ENCODE data around the gene VWC2. TPM values are rescaled to one million over a fixed set of nuclear protein-coding genes. Genes with fewer than 3 reads are reported as not detected.
A peak's percentile ranks its signal among the peaks of the same experiment; 100 is the strongest.

Gene VWC2
- total and polyA plus RNA-seq, 10 of the 15 experiments (the other 5 are each of a cell fraction or from before 2014, with no cell fraction given), result 0.01 to 0.06 (median 0.03) TPM; not detected in 7

GRCh38 chr7:49791088-49791741 lies 17.8 kb downstream of the VWC2 start:
- ATAC-seq, result peak; percentile 95
- TF ChIP-seq SMARCA5 (IDR thresholded peaks at IDR 0.05) (no peak), RAD21 (IDR thresholded peaks at IDR 0.05; ENCODE audit: insufficient read depth, low read depth, low read length) (peak; percentile 91), CBFB (IDR thresholded peaks at IDR 0.05; ENCODE audit: low read depth) (no peak), MEF2A (IDR thresholded peaks at IDR 0.05; ENCODE audit: insufficient read depth, low read depth, low read length) (no peak), MEF2B (IDR thresholded peaks at IDR 0.05; ENCODE audit: partially characterized antibody, poor library complexity, severe bottlenecking) (no peak), JUNB (IDR thresholded peaks at IDR 0.05) (no peak), SP1 (IDR thresholded peaks at IDR 0.05; ENCODE audit: low read depth, low read length) (no peak), ZNF592 (IDR thresholded peaks at IDR 0.05) (no peak), SIX5 (IDR thresholded peaks at IDR 0.05; ENCODE audit: low read depth, low read length, severe bottlenecking) (no peak), CTCF (IDR thresholded peaks at IDR 0.05 in 2 of 3, conservative IDR thresholded peaks at IDR 0.05 in 1 of 3; ENCODE audit: control insufficient read depth in 2 of 3, extremely low read depth in 1 of 3, insufficient read depth in 1 of 3, low read depth in 3 of 3, low read length in 3 of 3) (peak; percentile 62 to 85 (median 70)), SMC3 (IDR thresholded peaks at IDR 0.05; ENCODE audit: borderline replicate concordance, low read length) (peak; percentile 93), ETV6 (conservative IDR thresholded peaks at IDR 0.05 in 1 of 2, IDR thresholded peaks at IDR 0.05 in 1 of 2; ENCODE audit: borderline replicate concordance in 1 of 2, low read depth in 1 of 2) (no peak), NFYB (IDR thresholded peaks at IDR 0.05; ENCODE audit: insufficient read depth, low read depth, low read length) (no peak), ZZZ3 (IDR thresholded peaks at IDR 0.05; ENCODE audit: control insufficient read depth, insufficient read length, low read depth) (no peak), IRF4 (IDR thresholded peaks at IDR 0.05; ENCODE audit: low read depth, low read length) (0 out of 2 replicates have a peak, but pooled peaks have one; percentile 39), DPF2 (IDR thresholded peaks at IDR 0.05) (no peak), GATAD2B (conservative IDR thresholded peaks at IDR 0.05; ENCODE audit: low read depth) (no peak), YY1 (IDR thresholded peaks at IDR 0.05; ENCODE audit: low read depth, low read length) (peak; percentile 51)

More at GRCh38 chr7:49791088-49791741, 17.8 kb downstream of the VWC2 start:
- Histone ChIP-seq H3K9ac (ENCODE audit: control insufficient read depth, insufficient read depth, low read length) (no peak overlapping the region), H4K20me1 (ENCODE audit: control insufficient read depth, insufficient read depth) (no peaks in the 10 kb centered on the region), H3K36me3 (ENCODE audit: control insufficient read depth in 2 of 2, insufficient read depth in 2 of 2, low read length in 1 of 2) (no peaks in the 10 kb centered on the region), H3K4me1 (ENCODE audit: control insufficient read depth, insufficient read depth, low read length) (no peaks in the 10 kb centered on the region), H3K27ac (ENCODE audit: control insufficient read depth, insufficient read depth) (no peak overlapping the region), H3K79me2 (ENCODE audit: control insufficient read depth, insufficient read depth, low read length) (no peaks in the 10 kb centered on the region), H3K27me3 (replicated peaks in 1 of 2; ENCODE audit: control insufficient read depth in 2 of 2, insufficient read depth in 2 of 2, low read length in 1 of 2) (no peaks in the 10 kb centered on the region; a peak in 1 of 4 replicates), H3K4me2 (ENCODE audit: control insufficient read depth, insufficient read depth) (no peak overlapping the region), H3K4me3 (no peak overlapping the region), H2AFZ (ENCODE audit: control insufficient read depth, low read depth, low read length) (no peak overlapping the region), H3K9me3 (replicated peaks; ENCODE audit: control insufficient read depth, insufficient read depth, low read length) (no peaks in the 10 kb centered on the region)
- DNase-seq (ENCODE audit: low read depth, low spot score) (no peak), FAIRE-seq (peak; percentile 88)
- intact Hi-C loops (cut with micrococcal nuclease; ENCODE audit: unreplicated experiment), result loop anchor here (1.0 to 5.0 kb wide), 2 partner anchors 304 to 789 kb away; no protein-coding TSS in a partner anchor
- in situ Hi-C loops (cut with MboI), result loop anchor here (25.0 kb wide), 1 partner anchor 304 kb away; no protein-coding TSS in a partner anchor
- ChIA-PET POLR2A (no interaction called here), CTCF (interaction anchor here (0.5 to 1.6 kb wide), 16 partner anchors 14 to 1846 kb away, joined by 3 to 6 read pairs (median 3); no protein-coding TSS in a partner anchor), RAD21 (ENCODE audit: unreplicated experiment) (interaction anchor here (0.7 to 2.2 kb wide), 7 partner anchors 37 to 790 kb away, joined by 3 to 8 read pairs (median 3); no protein-coding TSS in a partner anchor), SMC1A (ENCODE audit: uncharacterized antibody, unreplicated experiment) (interaction anchor here (0.8 to 1.3 kb wide), 5 partner anchors 20 to 1492 kb away, joined by 3 to 5 read pairs (median 3); no protein-coding TSS in a partner anchor)
- 5% methylated on average over 7 of the region's 7 CpGs for WGBS (ENCODE audit: insufficient coverage, insufficient replicate concordance, low lambda C conversion rate, missing lambda C conversion rate)
- BruUV-seq (replicated peaks), result no TSS peak
